PC-3 (cell line): ENCODE results near the gene LCE2C. TPM values are rescaled to one million over a fixed set of nuclear protein-coding genes. Genes with fewer than 3 reads are reported as not detected.
"Not testable (repeated sequence)": the region's sequence is repeated elsewhere in the genome, so short reads cannot be mapped to it uniquely, and the experiment has no call there.

ENCODE experiments used
- ATAC-seq: fragments of 200-7000 bp; cut with Tn5 transposase; 2 replicates; pipeline ENCODE4 v1.9.1; 2020; ENCODE audit warnings: mild to moderate bottlenecking, moderate library complexity
- BruUV-seq: library from RNA; stranded (reverse); fragments of 400-500 nt; replicated peaks from 2 replicates; lab custom pipeline; 2021; lab: Mats Ljungman, UMichigan
- CTCF ChIA-PET: fragments of 300-600 bp; sonication (Branson Sonifier 250); formaldehyde crosslinking; loops from one replicate; lab custom pipeline; 2022; ENCODE audit warnings: antibody characterized with exemption; lab: Charles Lee
- POLR2A ChIA-PET: fragments of 300-600 bp; sonication (Branson Sonifier 250); formaldehyde crosslinking; loops from one replicate; lab custom pipeline; 2022; ENCODE audit warnings: antibody characterized with exemption; ENCODE audit not compliant: unreplicated experiment; lab: Charles Lee
- DNase-seq: peaks from one replicate; pipeline ENCODE4 v3.0.0-alpha.2; 2015
- H2AFZ ChIP-seq: fragments of 300-600 bp; sonication (generic); 2 replicates; pipeline ENCODE4 v1.6.0; 2016; ENCODE audit warnings: antibody characterized with exemption, low read length
- H3F3A ChIP-seq: fragments of 300-600 bp; sonication (generic); one replicate; pipeline ENCODE4 v1.6.0; 2017; ENCODE audit warnings: antibody characterized with exemption, low read length, control low read depth, mild to moderate bottlenecking; ENCODE audit not compliant: unreplicated experiment
- H3K27ac ChIP-seq: fragments of 300-600 bp; sonication (generic); 2 replicates; pipeline ENCODE4 v1.5.1; 2016; ENCODE audit warnings: mild to moderate bottlenecking, low read length
- H3K27me3 ChIP-seq: fragments of 300-600 bp; sonication (generic); 2 replicates; pipeline ENCODE4 v1.6.1; 2016; ENCODE audit warnings: low read length, mixed read lengths
- H3K36me3 ChIP-seq: fragments of 300-600 bp; sonication (generic); 2 replicates; pipeline ENCODE4 v1.6.1; 2016; ENCODE audit warnings: low read depth, mixed run types, low read length, mixed read lengths
- H3K4me1 ChIP-seq: fragments of 300-600 bp; sonication (generic); 2 replicates; pipeline ENCODE4 v1.5.1; 2016; ENCODE audit warnings: low read length; ENCODE audit not compliant: insufficient read depth
- H3K4me2 ChIP-seq: fragments of 300-600 bp; sonication (generic); 2 replicates; pipeline ENCODE4 v1.6.0; 2016; ENCODE audit warnings: low read length
- H3K4me3 ChIP-seq: fragments of 300-600 bp; sonication (generic); 2 replicates; pipeline ENCODE4 v1.5.1; 2016; ENCODE audit warnings: mild to moderate bottlenecking, low read length, mixed read lengths
- H3K79me2 ChIP-seq: fragments of 300-600 bp; sonication (generic); 2 replicates; pipeline ENCODE4 v1.6.1; 2017; ENCODE audit warnings: low read length, mixed read lengths
- H3K9ac ChIP-seq: fragments of 300-600 bp; sonication (generic); 2 replicates; pipeline ENCODE4 v1.6.0; 2016; ENCODE audit warnings: mild to moderate bottlenecking, low read length
- H3K9me2 ChIP-seq: fragments of 300-600 bp; sonication (generic); replicated peaks from 2 replicates; pipeline ENCODE4 v1.6.1; 2016; ENCODE audit warnings: mixed run types, low read length, mixed read lengths
- H3K9me3 ChIP-seq: fragments of 300-600 bp; sonication (generic); 2 replicates; pipeline ENCODE4 v1.6.1; 2016; ENCODE audit warnings: low read length, mixed read lengths
- H4K20me1 ChIP-seq: fragments of 300-600 bp; sonication (generic); 2 replicates; pipeline ENCODE4 v1.6.1; 2016; ENCODE audit warnings: low read length, mixed read lengths
- CTCF ChIP-seq: fragments of 300-600 bp; sonication (generic); conservative IDR thresholded peaks from 2 replicates; pipeline ENCODE4 v1.5.1; 2017; ENCODE audit warnings: antibody characterized with exemption, low read depth, mild to moderate bottlenecking, low read length
- EZH2 ChIP-seq: fragments of 300-600 bp; sonication (generic); IDR thresholded peaks from one replicate; pipeline ENCODE4 v1.6.1; 2017; ENCODE audit warnings: antibody characterized with exemption, mild to moderate bottlenecking, low read length; ENCODE audit not compliant: unreplicated experiment
- EZH2phosphoT487 ChIP-seq: fragments of 300-600 bp; sonication (generic); IDR thresholded peaks from 2 replicates; pipeline ENCODE4 v1.6.1; 2018; ENCODE audit warnings: mild to moderate bottlenecking, antibody characterized with exemption, low read length, borderline replicate concordance
- intact Hi-C: fragments of 100-400 bp; cut with micrococcal nuclease; formaldehyde crosslinking; loops from 2 replicates; pipeline ENCODE4 v1.9.0; 2023
- total RNA-seq: library from RNA; depleted of rRNA; stranded (reverse); fragments of >200 nt; gene quantifications from 2 replicates; pipeline ENCODE4 v1.2.3, GENCODE V29; 2014

The LCE2C gene
- total RNA-seq, 1 experiment from 2014 or later = not detected

GRCh38 chr1:152681616-152682015 is 6.5 kb downstream of the LCE2C start:
- ChIA-PET CTCF (no interaction called here), POLR2A (no interaction called here)
- Histone ChIP-seq H2AFZ (no peak overlapping the region), H3K36me3 (no peaks in the 10 kb centered on the region), H3K4me1 (no peaks in the 10 kb centered on the region), H3K27ac (no peak overlapping the region), H3K4me3 (no peak overlapping the region), H4K20me1 (no peaks in the 10 kb centered on the region), H3F3A (no peaks in the 10 kb centered on the region), H3K9ac (no peak overlapping the region), H3K79me2 (no peaks in the 10 kb centered on the region), H3K9me3 (no peaks in the 10 kb centered on the region), H3K9me2 (no peaks in the 10 kb centered on the region), H3K4me2 (no peak overlapping the region), H3K27me3 (peaks cover 67% of the 10 kb centered on the region)
- TF ChIP-seq EZH2phosphoT487 (no peak), EZH2 (no peak), CTCF (no peak)
- intact Hi-C loops = no loop called here
- ATAC-seq (no peak), DNase-seq (no peak)
- no TSS peak for BruUV-seq

- Histone ChIP-seq H3K36me3 (no peaks in the 10 kb centered on the region), H3K27ac (no peak overlapping the region), H3K4me2 (no peak overlapping the region), H3F3A (no peaks in the 10 kb centered on the region), H2AFZ (no peak overlapping the region), H3K9me3 (no peaks in the 10 kb centered on the region), H3K9ac (no peak overlapping the region), H3K4me3 (no peak overlapping the region), H3K27me3 (peaks cover 61% of the 10 kb centered on the region), H3K4me1 (no peaks in the 10 kb centered on the region), H3K9me2 (no peaks in the 10 kb centered on the region), H4K20me1 (no peaks in the 10 kb centered on the region), H3K79me2 (no peaks in the 10 kb centered on the region)
- ATAC-seq = no peak
- intact Hi-C loops = no loop called here
- TF ChIP-seq EZH2phosphoT487 = no peak
- BruUV-seq = no TSS peak
- ChIA-PET POLR2A (no interaction called here), CTCF (no interaction called here)
- no peak for DNase-seq
Observed at GRCh38 chr1:152683846-152684245, 8.8 kb downstream of the LCE2C start.

GRCh38 chr1:152685823-152686222 is 10.7 kb downstream of the LCE2C start, which contains the start of gene LCE2B:
TSS of gene LCE2B (plus strand) at chr1:152686123. CDS start at chr1:152686844, 721 bp downstream.
- CTCF ChIA-PET = not testable (repeated sequence)

More at GRCh38 chr1:152685823-152686222, 10.7 kb downstream of the LCE2C start, which contains the start of gene LCE2B:
- H3K4me2 ChIP-seq, H3K79me2 ChIP-seq, DNase-seq, H3F3A ChIP-seq, POLR2A ChIA-PET, H2AFZ ChIP-seq, H4K20me1 ChIP-seq, H3K9me2 ChIP-seq, H3K27ac ChIP-seq, intact Hi-C loops, BruUV-seq, H3K4me3 ChIP-seq, H3K9ac ChIP-seq, ATAC-seq, H3K4me1 ChIP-seq, H3K9me3 ChIP-seq, H3K36me3 ChIP-seq: not testable (repeated sequence)
- peaks cover 44% of the 10 kb centered on the region for H3K27me3 ChIP-seq
